ENCODE results near the gene ZNF333.

ZNF333 gene

GRCh38 chr19:14689598-14690503 is at the start of gene ZNF333:
TSS of gene ZNF333 (plus strand) at chr19:14690048. CDS start at chr19:14693492, 3,444 bp downstream.
- H3K27ac ChIP-seq, result peak within 1 kb of the TSS; percentile 89
- no peak for TF ChIP-seq CTCF (IDR thresholded peaks at IDR 0.05)
- no peak for TF ChIP-seq ZFX (IDR thresholded peaks at IDR 0.05; ENCODE audit: borderline replicate concordance)

GRCh38 chr19:14648506-14648905 is 41.3 kb upstream of the ZNF333 start:
- H3K27ac ChIP-seq, result no peak overlapping the region
- TF ChIP-seq CTCF (IDR thresholded peaks at IDR 0.05) (no peak), ZFX (IDR thresholded peaks at IDR 0.05; ENCODE audit: borderline replicate concordance) (no peak)

- TF ChIP-seq ZFX (IDR thresholded peaks at IDR 0.05; ENCODE audit: borderline replicate concordance) (no peak), CTCF (IDR thresholded peaks at IDR 0.05) (no peak)
- H3K27ac ChIP-seq, result no peak overlapping the region
These were observed 40.8 kb upstream of the ZNF333 start for GRCh38 chr19:14649020-14649419.

GRCh38 chr19:14650161-14650560 is 39.7 kb upstream of the ZNF333 start:
- H3K27ac ChIP-seq, result no peak overlapping the region
- TF ChIP-seq CTCF (IDR thresholded peaks at IDR 0.05) (no peak), ZFX (IDR thresholded peaks at IDR 0.05; ENCODE audit: borderline replicate concordance) (no peak)

- TF ChIP-seq ZFX (IDR thresholded peaks at IDR 0.05; ENCODE audit: borderline replicate concordance) (no peak), CTCF (IDR thresholded peaks at IDR 0.05) (no peak)
- no peak overlapping the region for H3K27ac ChIP-seq
These were observed 34.9 kb upstream of the ZNF333 start for GRCh38 chr19:14654786-14655560.

GRCh38 chr19:14655726-14656125 is 34.1 kb upstream of the ZNF333 start:
- TF ChIP-seq ZFX (IDR thresholded peaks at IDR 0.05; ENCODE audit: borderline replicate concordance), result no peak
- no peak for TF ChIP-seq CTCF (IDR thresholded peaks at IDR 0.05)
- no peak overlapping the region for H3K27ac ChIP-seq

Measured in 22Rv1 (cell line).